Panc1 (cell line): ENCODE data around the gene THRB. TPM values are rescaled to one million over a fixed set of nuclear protein-coding genes. Genes with fewer than 3 reads are reported as not detected.

Source experiments
- ATAC-seq: fragments of 200-7000 bp; cut with Tn5 transposase; 2 replicates; pipeline ENCODE4 v1.9.1; 2020; ENCODE audit warnings: mild to moderate bottlenecking, moderate library complexity
- BruUV-seq: library from RNA; stranded (reverse); fragments of 400-500 nt; replicated peaks from 2 replicates; lab custom pipeline; 2021; lab: Mats Ljungman, UMichigan
- CTCF ChIA-PET: fragments of 300-600 bp; sonication (Branson Sonifier 250); formaldehyde crosslinking; loops from one replicate; lab custom pipeline; 2022; ENCODE audit warnings: antibody characterized with exemption; lab: Charles Lee
- POLR2A ChIA-PET: fragments of 300-600 bp; sonication (Branson Sonifier 250); formaldehyde crosslinking; loops from one replicate; lab custom pipeline; 2022; ENCODE audit warnings: antibody characterized with exemption; lab: Charles Lee
- DNase-seq: peaks from one replicate; pipeline ENCODE4 v3.0.0-alpha.2; 2010; ENCODE audit warnings: low read depth, low spot score
- H3K27ac ChIP-seq: 2 replicates; pipeline ENCODE4 v1.5.1; 2011; ENCODE audit warnings: mild to moderate bottlenecking, low read length, inconsistent platforms
- H3K27me3 ChIP-seq: fragments of 200-500 bp; sonication (Bioruptor generic); 2 replicates; pipeline ENCODE4 v1.6.0; 2014; ENCODE audit warnings: low read length, inconsistent platforms; ENCODE audit not compliant: control insufficient read depth, insufficient read depth
- H3K36me3 ChIP-seq: fragments of 200-500 bp; sonication (Bioruptor generic); 2 replicates; pipeline ENCODE4 v1.5.1; 2014; ENCODE audit warnings: inconsistent platforms, mild to moderate bottlenecking, low read length, moderate library complexity; ENCODE audit not compliant: control insufficient read depth, insufficient read depth
- H3K4me1 ChIP-seq: 2 replicates; pipeline ENCODE4 v1.5.1; 2011; ENCODE audit warnings: inconsistent platforms, mild to moderate bottlenecking, low read length, moderate library complexity; ENCODE audit not compliant: control insufficient read depth, insufficient read depth
- H3K4me3 ChIP-seq, 2 experiments: 2 replicates each; pipeline ENCODE4 v1.5.1; 2011 to 2012; ENCODE audit warnings: low read depth in 2 of 2, low read length in 2 of 2, mild to moderate bottlenecking in 2 of 2, inconsistent platforms in 1 of 2, moderate library complexity in 1 of 2
- H3K9me3 ChIP-seq: fragments of 200-500 bp; sonication (Bioruptor generic); 2 replicates; pipeline ENCODE4 v1.5.1; 2014; ENCODE audit warnings: low read depth, mild to moderate bottlenecking, inconsistent platforms, low read length, moderate library complexity; ENCODE audit not compliant: control insufficient read depth, insufficient read depth
- POLR2AphosphoS5 ChIP-seq: IDR thresholded peaks from 2 replicates; pipeline ENCODE4 v1.6.1; 2012; ENCODE audit warnings: mild to moderate bottlenecking, low read depth, low read length, moderate library complexity
- SIN3A ChIP-seq: IDR thresholded peaks from 2 replicates; pipeline ENCODE4 v1.6.1; 2012; ENCODE audit warnings: low read depth, mild to moderate bottlenecking, low read length, moderate library complexity, borderline replicate concordance; ENCODE audit not compliant: insufficient read depth
- TCF7L2 ChIP-seq: IDR thresholded peaks from 2 replicates; pipeline ENCODE4 v1.6.1; 2011; ENCODE audit warnings: mild to moderate bottlenecking, low read depth, low read length, inconsistent platforms
- in situ Hi-C: cut with HindIII; loops from 2 replicates; pipeline ENCODE4 v1.10.0; 2016; ENCODE audit warnings: low sequenced_read_pairs, low pct_unique_long_range_greater_than_20kb
- intact Hi-C: fragments of 100-400 bp; cut with micrococcal nuclease; formaldehyde crosslinking; loops from one replicate; pipeline ENCODE4 v1.10.0; 2022; ENCODE audit not compliant: unreplicated experiment
- total RNA-seq: library from RNA; stranded (reverse); gene quantifications from one replicate; pipeline ENCODE4 v1.2.1, GENCODE V29; 2021; ENCODE audit not compliant: unreplicated experiment
- TF ChIP-seq, protein P1 (sequence below): fragments of 450-650 bp; IDR thresholded peaks from 2 replicates; pipeline ENCODE4 v1.5.1; 2017; ENCODE audit warnings: mild to moderate bottlenecking
- TF ChIP-seq, protein P2 (sequence below), 2 experiments: IDR thresholded peaks; 2 replicates each; pipeline ENCODE4 v1.6.1; 2011 to 2012; ENCODE audit warnings: low read depth in 2 of 2, control low read depth in 1 of 2, low read length in 1 of 2, mild to moderate bottlenecking in 1 of 2, moderate library complexity in 1 of 2; ENCODE audit not compliant: insufficient read depth in 1 of 2

The THRB gene
- total RNA-seq, 1 experiment from 2014 or later, result 3.9 TPM

DNA sequence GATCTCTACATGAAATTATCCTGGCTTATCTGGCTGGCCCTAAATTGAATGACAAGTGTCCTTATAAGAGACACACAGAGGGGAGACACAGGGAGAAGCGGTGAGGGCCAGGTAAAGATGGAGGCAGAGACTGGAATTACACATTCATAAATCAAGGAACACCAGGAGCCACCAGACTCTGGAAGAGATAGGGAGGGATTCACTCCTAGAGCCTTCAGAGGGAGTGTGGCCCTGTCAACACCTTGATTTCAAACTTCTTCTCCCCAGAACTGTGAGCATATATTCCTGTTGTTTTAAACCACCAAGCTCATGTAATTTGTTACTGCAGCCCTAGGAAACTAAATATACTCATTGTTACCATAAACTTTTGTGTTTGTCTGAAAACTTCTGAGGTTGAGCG, 193.7 kb downstream of the THRB start:
- BruUV-seq, result no TSS peak
- no peak for TF ChIP-seq POLR2AphosphoS5
- TF ChIP-seq, protein P1, sequence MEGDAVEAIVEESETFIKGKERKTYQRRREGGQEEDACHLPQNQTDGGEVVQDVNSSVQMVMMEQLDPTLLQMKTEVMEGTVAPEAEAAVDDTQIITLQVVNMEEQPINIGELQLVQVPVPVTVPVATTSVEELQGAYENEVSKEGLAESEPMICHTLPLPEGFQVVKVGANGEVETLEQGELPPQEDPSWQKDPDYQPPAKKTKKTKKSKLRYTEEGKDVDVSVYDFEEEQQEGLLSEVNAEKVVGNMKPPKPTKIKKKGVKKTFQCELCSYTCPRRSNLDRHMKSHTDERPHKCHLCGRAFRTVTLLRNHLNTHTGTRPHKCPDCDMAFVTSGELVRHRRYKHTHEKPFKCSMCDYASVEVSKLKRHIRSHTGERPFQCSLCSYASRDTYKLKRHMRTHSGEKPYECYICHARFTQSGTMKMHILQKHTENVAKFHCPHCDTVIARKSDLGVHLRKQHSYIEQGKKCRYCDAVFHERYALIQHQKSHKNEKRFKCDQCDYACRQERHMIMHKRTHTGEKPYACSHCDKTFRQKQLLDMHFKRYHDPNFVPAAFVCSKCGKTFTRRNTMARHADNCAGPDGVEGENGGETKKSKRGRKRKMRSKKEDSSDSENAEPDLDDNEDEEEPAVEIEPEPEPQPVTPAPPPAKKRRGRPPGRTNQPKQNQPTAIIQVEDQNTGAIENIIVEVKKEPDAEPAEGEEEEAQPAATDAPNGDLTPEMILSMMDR, result no peak
- no peak for TF ChIP-seq TCF7L2
- TF ChIP-seq SIN3A, result no peak
- TF ChIP-seq, protein P2, sequence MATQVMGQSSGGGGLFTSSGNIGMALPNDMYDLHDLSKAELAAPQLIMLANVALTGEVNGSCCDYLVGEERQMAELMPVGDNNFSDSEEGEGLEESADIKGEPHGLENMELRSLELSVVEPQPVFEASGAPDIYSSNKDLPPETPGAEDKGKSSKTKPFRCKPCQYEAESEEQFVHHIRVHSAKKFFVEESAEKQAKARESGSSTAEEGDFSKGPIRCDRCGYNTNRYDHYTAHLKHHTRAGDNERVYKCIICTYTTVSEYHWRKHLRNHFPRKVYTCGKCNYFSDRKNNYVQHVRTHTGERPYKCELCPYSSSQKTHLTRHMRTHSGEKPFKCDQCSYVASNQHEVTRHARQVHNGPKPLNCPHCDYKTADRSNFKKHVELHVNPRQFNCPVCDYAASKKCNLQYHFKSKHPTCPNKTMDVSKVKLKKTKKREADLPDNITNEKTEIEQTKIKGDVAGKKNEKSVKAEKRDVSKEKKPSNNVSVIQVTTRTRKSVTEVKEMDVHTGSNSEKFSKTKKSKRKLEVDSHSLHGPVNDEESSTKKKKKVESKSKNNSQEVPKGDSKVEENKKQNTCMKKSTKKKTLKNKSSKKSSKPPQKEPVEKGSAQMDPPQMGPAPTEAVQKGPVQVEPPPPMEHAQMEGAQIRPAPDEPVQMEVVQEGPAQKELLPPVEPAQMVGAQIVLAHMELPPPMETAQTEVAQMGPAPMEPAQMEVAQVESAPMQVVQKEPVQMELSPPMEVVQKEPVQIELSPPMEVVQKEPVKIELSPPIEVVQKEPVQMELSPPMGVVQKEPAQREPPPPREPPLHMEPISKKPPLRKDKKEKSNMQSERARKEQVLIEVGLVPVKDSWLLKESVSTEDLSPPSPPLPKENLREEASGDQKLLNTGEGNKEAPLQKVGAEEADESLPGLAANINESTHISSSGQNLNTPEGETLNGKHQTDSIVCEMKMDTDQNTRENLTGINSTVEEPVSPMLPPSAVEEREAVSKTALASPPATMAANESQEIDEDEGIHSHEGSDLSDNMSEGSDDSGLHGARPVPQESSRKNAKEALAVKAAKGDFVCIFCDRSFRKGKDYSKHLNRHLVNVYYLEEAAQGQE (IDR thresholded peaks at IDR 0.05; ENCODE audit: insufficient read depth in 1 of 2, low read depth in 2 of 2, low read length in 1 of 2), result no peak
- ChIA-PET POLR2A (no interaction called here), CTCF (no interaction called here)
- in situ Hi-C loops, result no loop called here
- Histone ChIP-seq H3K36me3 (no peaks in the 10 kb centered on the region), H3K27ac (no peak overlapping the region), H3K4me3 (no peak overlapping the region), H3K9me3 (no peaks in the 10 kb centered on the region), H3K27me3 (no peaks in the 10 kb centered on the region), H3K4me1 (no peaks in the 10 kb centered on the region; the same call in 1 of the 2 replicates)
- DNase-seq (no peak), ATAC-seq (no peak)
- intact Hi-C loops, result no loop called here

GRCh38 chr3:24299806-24300626, 194.6 kb downstream of the THRB start:
- in situ Hi-C loops (no loop called here), intact Hi-C loops (no loop called here)
- H3K36me3 ChIP-seq, result no peaks in the 10 kb centered on the region
- no peaks in the 10 kb centered on the region for H3K27me3 ChIP-seq
- H3K27ac ChIP-seq, result no peak overlapping the region
- peak; percentile 73 for ATAC-seq
- CTCF ChIA-PET, result no interaction called here
- H3K4me1 ChIP-seq, result no peaks in the 10 kb centered on the region; the same call in 1 of the 2 replicates
- TF ChIP-seq, protein P2 (IDR thresholded peaks at IDR 0.05; ENCODE audit: insufficient read depth in 1 of 2, low read depth in 2 of 2, low read length in 1 of 2), result no peak
- TF ChIP-seq SIN3A (no peak), TCF7L2 (no peak), POLR2AphosphoS5 (no peak)
- TF ChIP-seq, protein P1, result no peak
- no peaks in the 10 kb centered on the region for H3K9me3 ChIP-seq
- H3K4me3 ChIP-seq, result no peak overlapping the region
- no peak for DNase-seq
- POLR2A ChIA-PET, result no interaction called here
- BruUV-seq, result no TSS peak
